Stimulated activated CD4-positive, alpha-beta T cell treated with anti-CD3 and anti-CD28 coated beads, TNF-alpha, amount 100 ng/mL, for 1 hour (primary cell): ENCODE measurements around the gene KRT79.

Experiments used
- DNase-seq, 3 donors: peaks; one replicate each; pipeline ENCODE4 v3.0.0-alpha.2; 2020; ENCODE audit warnings: low read depth in 3 of 3, low spot score in 1 of 3

Gene KRT79

GRCh38 chr12:52791271-52792184 lies 42.6 kb downstream of the KRT79 start:
- no peak for DNase-seq

DNA sequence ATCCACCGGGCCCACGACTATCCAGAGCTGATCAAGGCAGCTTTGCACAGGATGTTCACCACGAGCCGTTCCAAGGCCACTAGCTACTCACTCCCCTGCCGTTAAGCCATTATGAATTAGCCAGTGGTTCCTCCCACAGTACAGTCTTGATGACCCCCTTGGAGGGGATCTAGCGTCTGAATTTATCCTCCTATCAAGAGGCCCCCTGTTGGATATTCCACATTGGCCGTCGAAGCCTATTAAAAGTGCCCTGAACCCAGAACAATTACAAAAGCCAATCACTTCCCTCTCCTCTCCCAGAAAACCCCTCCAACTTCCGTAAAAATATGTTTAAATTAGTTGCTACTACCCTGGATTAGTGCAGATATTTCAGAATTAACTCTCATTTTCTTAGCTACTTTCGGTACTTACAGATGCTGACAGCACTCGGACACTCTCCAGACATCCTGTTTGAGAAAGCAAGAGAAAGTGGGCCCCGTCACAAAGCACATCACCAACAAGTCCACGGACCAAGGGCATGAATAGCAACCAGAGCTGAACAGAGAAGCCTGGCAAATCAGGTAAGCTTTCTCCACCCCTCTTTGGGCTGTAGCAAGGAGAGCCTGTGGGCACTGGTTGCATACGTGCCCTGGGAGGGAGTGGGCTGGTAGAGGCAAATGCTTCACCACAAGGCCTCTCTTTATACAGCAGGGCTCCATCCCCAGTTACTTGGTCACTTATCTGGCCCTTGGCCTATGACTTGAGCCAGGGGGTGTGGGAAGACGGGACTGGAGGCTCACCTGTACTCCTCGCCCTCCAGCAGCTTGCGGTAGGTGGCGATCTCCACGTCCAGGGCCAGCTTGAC lies 43.5 kb downstream of the KRT79 start:
- no peak for DNase-seq

- DNase-seq, result no peak
Measured at GRCh38 chr12:52789637-52790426, 44.3 kb downstream of the KRT79 start.

GRCh38 chr12:52788876-52789636 lies 45.1 kb downstream of the KRT79 start:
- no peak for DNase-seq

- DNase-seq, result no peak
Measured at GRCh38 chr12:52788192-52788875, 45.8 kb downstream of the KRT79 start.

DNA sequence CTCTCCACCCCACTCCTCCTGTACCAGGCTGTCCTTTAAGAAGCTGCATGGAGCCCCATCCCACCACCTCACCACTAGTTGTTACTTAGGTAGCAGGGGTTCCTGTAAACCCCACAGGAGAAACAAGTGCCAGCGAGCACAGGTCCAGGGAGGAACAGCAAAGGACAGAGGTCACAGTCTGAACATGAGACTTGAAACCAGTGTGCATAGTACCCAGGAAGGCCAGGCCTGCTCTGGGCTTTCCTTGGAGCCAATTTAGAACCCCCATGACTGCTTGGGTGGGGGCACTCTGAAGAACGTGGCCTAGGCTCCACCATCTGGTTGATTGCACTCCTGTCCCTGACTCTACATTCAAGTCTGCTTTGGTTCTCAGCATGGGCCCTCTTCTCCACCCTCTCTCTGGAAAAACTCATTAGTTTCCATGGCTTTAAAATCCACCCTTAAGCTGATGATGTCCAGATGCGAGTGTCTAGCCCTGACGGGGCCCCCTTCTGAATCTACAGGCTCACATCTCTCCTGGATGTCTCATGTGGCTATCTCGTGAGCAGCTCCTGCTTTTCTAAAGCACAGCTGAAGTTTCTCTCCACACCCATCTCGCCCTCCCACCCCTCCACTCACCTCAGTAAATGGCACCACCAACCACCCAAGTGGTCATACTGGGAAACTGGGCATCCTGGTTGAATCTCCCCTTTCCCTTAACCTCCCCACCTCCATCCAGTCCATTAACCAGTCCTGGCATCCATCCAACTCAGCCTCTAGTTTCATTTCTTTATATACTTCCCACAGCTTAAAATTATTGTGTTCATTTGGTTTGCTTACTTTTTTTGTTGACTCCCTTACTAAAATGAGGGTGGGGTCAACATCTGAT lies 46.6 kb downstream of the KRT79 start:
- no peak for DNase-seq

DNA sequence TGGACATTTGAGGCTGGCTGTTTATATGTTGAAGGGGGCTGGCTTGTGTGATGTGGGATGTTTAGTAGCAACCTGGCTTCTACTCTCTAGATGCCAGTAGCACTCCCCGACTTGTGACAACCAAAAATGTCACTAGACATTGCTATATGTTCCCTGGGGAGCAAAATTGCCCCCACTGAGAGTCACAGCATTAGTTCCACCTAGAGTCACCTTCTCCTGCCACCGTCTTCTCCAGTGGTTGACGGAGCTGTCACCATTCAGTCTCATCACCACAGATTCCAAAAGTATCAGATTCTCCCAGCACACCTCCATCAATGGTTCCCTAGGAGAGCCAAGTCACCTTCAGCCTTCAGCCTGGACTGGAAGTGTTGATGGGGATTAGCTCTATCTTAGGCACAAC lies 49.2 kb downstream of the KRT79 start:
- no peak for DNase-seq

DNA sequence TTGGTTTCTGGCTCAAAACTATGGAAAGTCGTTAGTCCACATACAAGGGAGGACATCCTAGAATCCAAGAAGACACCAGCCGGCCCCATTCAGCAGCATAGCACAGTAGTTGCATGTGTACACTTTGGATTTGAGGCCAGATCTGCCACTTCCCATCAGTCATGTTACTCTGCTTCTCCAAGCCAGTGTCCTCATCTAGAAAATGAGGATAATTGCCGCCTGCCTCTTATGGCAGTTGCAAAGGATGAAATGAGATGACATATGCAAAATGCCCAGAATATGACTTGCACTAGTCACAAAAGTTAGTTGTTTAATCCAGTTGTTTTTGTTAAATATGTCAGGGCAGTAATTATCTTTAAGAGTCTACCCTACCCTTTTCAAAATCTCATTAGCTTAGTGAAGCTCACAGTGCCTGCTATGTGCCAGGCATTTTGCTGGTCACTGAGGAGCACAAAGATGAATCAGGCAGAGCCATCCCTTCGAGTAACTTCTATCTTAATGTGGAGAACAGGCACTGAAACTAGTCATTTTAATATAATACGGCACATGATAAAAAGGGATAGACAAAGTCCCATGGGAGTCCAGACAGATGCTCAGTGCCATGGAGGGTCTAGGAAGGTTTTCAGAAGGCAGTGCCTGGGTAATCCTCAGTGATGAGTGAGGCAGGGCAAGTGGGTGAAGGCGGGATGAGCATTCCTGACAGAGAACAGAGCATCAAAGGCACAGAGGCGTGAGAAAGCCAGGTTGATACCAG lies 50.4 kb downstream of the KRT79 start:
- no peak for DNase-seq

GRCh38 chr12:52782502-52782901 lies 51.6 kb downstream of the KRT79 start:
- no peak for DNase-seq

DNA sequence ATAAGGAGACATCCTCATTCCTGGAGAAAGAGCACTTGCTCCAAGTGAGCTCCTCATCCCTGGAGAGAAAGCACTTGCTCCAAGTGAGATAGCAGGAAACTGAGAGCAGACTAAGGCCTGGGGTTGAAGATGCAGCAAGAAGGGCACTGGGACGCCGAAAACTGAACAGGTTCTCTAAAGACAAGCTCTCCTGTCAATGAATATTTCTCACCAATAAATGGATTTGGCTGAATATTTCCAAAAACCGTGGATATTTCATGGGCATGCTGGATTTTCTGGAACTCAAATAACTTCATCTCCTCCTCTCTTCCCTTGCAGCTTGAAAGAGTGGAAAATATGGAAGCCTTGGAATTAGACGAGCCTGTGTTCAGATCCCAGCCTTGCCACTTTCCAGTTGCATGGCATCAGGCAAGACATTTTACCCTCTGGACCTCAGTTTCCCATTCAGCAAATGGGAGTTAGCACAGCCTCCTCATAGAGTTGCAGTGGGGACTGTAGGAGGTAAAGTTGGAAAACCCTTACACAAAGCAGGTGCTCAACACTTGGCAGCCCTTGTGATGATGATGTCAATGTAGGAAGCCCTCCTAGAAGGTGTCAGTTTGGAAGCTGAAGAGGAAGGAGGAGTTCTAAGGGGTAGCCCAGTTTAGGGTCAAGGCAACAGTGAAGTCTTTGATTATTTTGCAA lies 52.6 kb downstream of the KRT79 start:
- DNase-seq, result no peak

- no peak for DNase-seq
Measured at GRCh38 chr12:52779914-52780313, 54.2 kb downstream of the KRT79 start.

- DNase-seq, result no peak
Measured at GRCh38 chr12:52778833-52779232, 55.3 kb downstream of the KRT79 start.

DNA sequence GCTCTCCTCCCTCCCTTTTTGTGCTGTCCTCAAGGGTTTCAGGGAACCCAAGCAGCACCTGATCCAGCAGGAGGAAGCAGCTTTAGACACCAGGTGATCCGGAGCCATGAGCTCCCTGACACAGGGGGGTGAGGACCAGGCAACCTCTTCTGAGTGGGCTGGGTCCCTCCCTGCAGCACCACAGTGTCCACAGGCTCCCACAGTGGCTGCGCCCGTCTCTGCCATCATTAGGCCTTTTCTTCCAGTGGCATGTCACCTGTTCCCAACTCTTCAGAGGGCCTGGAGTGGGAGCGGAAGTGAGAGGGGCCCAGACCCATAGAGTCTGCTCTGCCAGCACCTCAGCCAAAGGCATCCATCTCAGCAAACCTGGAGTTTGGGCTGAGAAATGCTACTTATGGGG lies 56.5 kb downstream of the KRT79 start:
- no peak for DNase-seq

DNA sequence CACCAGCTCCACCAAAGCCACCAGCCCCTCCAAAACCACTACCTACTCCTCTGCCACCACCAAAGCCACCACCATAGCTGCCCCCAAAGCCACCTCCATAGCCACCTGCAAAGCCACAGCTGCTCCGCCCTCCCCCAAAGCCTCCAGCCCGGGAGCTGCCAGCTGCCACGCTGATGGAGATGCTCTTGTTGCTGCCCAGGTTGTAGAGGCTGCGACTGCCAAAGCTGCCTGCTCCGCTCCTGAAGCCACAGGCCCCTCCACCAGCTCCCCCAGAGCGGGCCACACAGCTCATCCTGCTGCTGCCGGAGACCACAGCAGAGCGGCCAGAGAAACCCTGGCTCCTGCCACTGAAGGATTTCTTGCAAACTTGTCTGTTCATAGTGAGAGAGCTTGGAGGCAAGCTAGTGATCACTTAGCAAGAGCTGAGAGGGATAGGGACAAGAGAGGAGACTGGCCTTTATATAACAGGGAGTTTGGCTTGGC lies 57.2 kb downstream of the KRT79 start, which contains the start of gene KRT76:
KRT76 (minus strand) TSS at position 433 of the 483 bp plus-strand sequence; CDS start at position 379, 54 bp downstream.
- no peak for DNase-seq

- no peak for DNase-seq
Measured at GRCh38 chr12:52776435-52776834, 57.7 kb downstream of the KRT79 start.

- DNase-seq, result no peak
Measured at GRCh38 chr12:52774629-52775250, 59.4 kb downstream of the KRT79 start.

GRCh38 chr12:52772772-52773171 lies 61.3 kb downstream of the KRT79 start:
- no peak for DNase-seq
